ENCODE measurements around the gene C16orf78. TPM values are rescaled to one million over a fixed set of nuclear protein-coding genes. Genes with fewer than 3 reads are reported as not detected.
A peak's percentile ranks its signal among the peaks of the same experiment; 100 is the strongest.

C16orf78 gene
- total and polyA plus RNA-seq, 2 of the 8 experiments (the other 6 are each of a cell fraction or from before 2014, with no cell fraction given), result not detected

DNA sequence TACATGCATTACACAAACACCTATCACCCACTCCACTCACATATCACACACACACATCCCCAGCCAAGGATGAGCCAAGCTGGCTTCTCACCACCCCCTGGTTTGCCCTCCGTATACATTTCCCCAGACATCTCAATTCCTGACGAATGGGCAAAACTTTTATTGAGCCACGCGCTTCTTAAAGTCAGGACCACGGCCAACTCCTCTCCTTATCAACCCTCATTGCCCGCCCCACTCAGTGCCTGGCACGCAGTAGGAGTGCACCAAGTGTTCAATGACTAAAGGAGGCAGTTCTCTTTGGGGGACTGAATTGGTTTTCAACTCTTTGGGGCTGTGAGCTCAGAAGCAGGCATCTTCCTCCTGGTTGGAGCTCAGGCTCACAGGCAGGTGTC is 22.5 kb upstream of the C16orf78 start:
- no peak overlapping the region for H3K18ac ChIP-seq (ENCODE audit: extremely low read depth, low read length)
- TF ChIP-seq CHD2 (IDR thresholded peaks at IDR 0.05; ENCODE audit: low read length) (no peak), POLR2A (IDR thresholded peaks at IDR 0.05; ENCODE audit: control extremely low read depth in 1 of 2, low read depth in 2 of 2, low read length in 2 of 2) (no peak), SIRT6 (IDR thresholded peaks at IDR 0.05; ENCODE audit: low read length) (no peak), POLR2AphosphoS5 (IDR thresholded peaks at IDR 0.05; ENCODE audit: low read depth, low read length) (no peak)

More for the DNA sequence above, 22.5 kb upstream of the C16orf78 start:
- POLR2A ChIA-PET (ENCODE audit: partially characterized antibody), result no interaction called here
- Histone ChIP-seq H2BK20ac (ENCODE audit: low read length) (0 out of 2 replicates have a peak overlapping the region, but pooled peaks have one; percentile 21), H3K23me2 (ENCODE audit: low read depth, low read length) (no peaks in the 10 kb centered on the region), H3K23ac (ENCODE audit: insufficient read length) (no peak overlapping the region), H4K20me1 (replicated peaks in 1 of 2; ENCODE audit: control insufficient read depth in 1 of 2, insufficient read depth in 2 of 2, low read length in 2 of 2) (peaks cover 3 to 4% of the 10 kb centered on the region in 2 experiments), H3K27me3 (replicated peaks in 1 of 4; ENCODE audit: control insufficient read depth in 3 of 4, extremely low read depth in 1 of 4, insufficient read depth in 3 of 4, low read length in 3 of 4) (no peaks in the 10 kb centered on the region), H2BK5ac (ENCODE audit: low read depth, low read length) (no peak overlapping the region), H2BK12ac (ENCODE audit: low read depth, low read length) (0 out of 2 replicates have a peak overlapping the region, but pooled peaks have one; percentile 20), H2BK15ac (ENCODE audit: low read length) (peak overlapping the region; percentile 93; the same call in 1 of the 2 replicates), H3K4me1 (replicated peaks in 1 of 4; ENCODE audit: control insufficient read depth in 3 of 4, insufficient read depth in 4 of 4, low read length in 3 of 4) (peaks cover 0 to 3% (median 0%) of the 10 kb centered on the region in 4 experiments; a peak in 1 of 7 replicates), H3K9me3 (ENCODE audit: insufficient read depth in 2 of 2, low read depth in 1 of 2, low read length in 1 of 2) (no peaks in the 10 kb centered on the region), H3K27ac (ENCODE audit: low read depth, low read length) (no peak overlapping the region), H2AFZ (ENCODE audit: low read length) (no peak overlapping the region), H3K14ac (ENCODE audit: insufficient read length) (no peak overlapping the region), H3K36me3 (ENCODE audit: control insufficient read depth in 2 of 4, insufficient read depth in 4 of 4, low read length in 3 of 4) (no peaks in the 10 kb centered on the region), H3K79me2 (ENCODE audit: control insufficient read depth in 1 of 2, insufficient read depth in 2 of 2, low read length in 2 of 2) (no peaks in the 10 kb centered on the region), H3K4me3 (ENCODE audit: extremely low read depth in 1 of 4, insufficient read depth in 2 of 4, low read depth in 3 of 4, low read length in 4 of 4) (no peak overlapping the region), H2BK120ac (replicated peaks; ENCODE audit: low read depth, low read length) (no peak overlapping the region), H4K8ac (ENCODE audit: extremely low read depth, insufficient read depth, low read length) (no peak overlapping the region), H3K79me1 (ENCODE audit: low read depth, low read length) (no peaks in the 10 kb centered on the region), H3K4ac (replicated peaks; ENCODE audit: insufficient read length, low read depth, low read length) (no peak overlapping the region), H4K5ac (ENCODE audit: insufficient read length, low read depth, low read length) (no peak overlapping the region), H3K9ac (replicated peaks in 1 of 4; ENCODE audit: extremely low read depth in 1 of 4, low read depth in 3 of 4, low read length in 3 of 4) (no peak overlapping the region), H2AK5ac (ENCODE audit: low read depth, low read length) (0 out of 2 replicates have a peak overlapping the region, but pooled peaks have one; percentile 42), H3K4me2 (ENCODE audit: insufficient read depth in 1 of 2, low read depth in 2 of 2, low read length in 2 of 2) (no peak overlapping the region), H3K56ac (replicated peaks; ENCODE audit: insufficient read length, low read depth, low read length) (no peak overlapping the region), H4K91ac (replicated peaks; ENCODE audit: insufficient read length, low read length) (peak overlapping the region; percentile 59)
- DNase-seq (ENCODE audit: low read depth in 1 of 2, low spot score in 2 of 2) (no peak), FAIRE-seq (no peak)
- CTCF ChIA-PET (ENCODE audit: partially characterized antibody), result interaction anchor here (0.7 to 5.1 kb wide), 14 partner anchors 8 to 520 kb away, joined by 3 to 28 read pairs (median 3); no protein-coding TSS in a partner anchor
- 55% methylated on average over 7 of the region's 7 CpGs; no CpG with 5 or more reads in 1 of the 2 experiments for WGBS, 2 experiments (ENCODE audit: extremely low coverage in 1 of 2, insufficient coverage in 1 of 2, insufficient read length in 1 of 2, insufficient replicate concordance in 2 of 2, low coverage in 1 of 2, low lambda C conversion rate in 2 of 2, missing lambda C conversion rate in 1 of 2)
